HG03354 (cell line): ENCODE results near the gene HECW1.
"Not testable (repeated sequence)": the region's sequence is repeated elsewhere in the genome, so short reads cannot be mapped to it uniquely, and the experiment has no call there.

ENCODE experiments used
- ATAC-seq: cut with Tn5 transposase; IDR thresholded peaks from one replicate; pipeline ENCODE4 v1.9.1; 2021; ENCODE audit warnings: mild to moderate bottlenecking; ENCODE audit not compliant: unreplicated experiment, poor library complexity, severe bottlenecking

HECW1 gene

GRCh38 chr7:43481902-43482678, 369.6 kb downstream of the HECW1 start:
- no peak for ATAC-seq

GRCh38 chr7:43482679-43483252, 370.3 kb downstream of the HECW1 start:
- no peak for ATAC-seq

- ATAC-seq = no peak
These were observed 372.4 kb downstream of the HECW1 start for GRCh38 chr7:43484678-43485395.

GRCh38 chr7:43485580-43485979, 373.1 kb downstream of the HECW1 start:
- no peak for ATAC-seq

- not testable (repeated sequence) for ATAC-seq
These were observed 373.6 kb downstream of the HECW1 start for GRCh38 chr7:43486008-43486407.

GRCh38 chr7:43486634-43487033, 374.2 kb downstream of the HECW1 start:
- ATAC-seq = no peak

GRCh38 chr7:43487731-43488073, 375.3 kb downstream of the HECW1 start:
- no peak for ATAC-seq

GRCh38 chr7:43489257-43489656, 376.8 kb downstream of the HECW1 start:
- ATAC-seq = no peak

- no peak for ATAC-seq
These were observed 377.6 kb downstream of the HECW1 start for GRCh38 chr7:43490016-43490415.

- ATAC-seq = no peak
These were observed 378.7 kb downstream of the HECW1 start for GRCh38 chr7:43491123-43491522.

GRCh38 chr7:43491984-43492383, 379.5 kb downstream of the HECW1 start:
- ATAC-seq = no peak

GRCh38 chr7:43492896-43493295, 380.4 kb downstream of the HECW1 start:
- no peak for ATAC-seq

GRCh38 chr7:43495572-43495971, 383.1 kb downstream of the HECW1 start:
- ATAC-seq = no peak

- ATAC-seq = no peak
These were observed 384.1 kb downstream of the HECW1 start for GRCh38 chr7:43496596-43496995.

GRCh38 chr7:43501870-43502269, 389.4 kb downstream of the HECW1 start:
- ATAC-seq = no peak

- ATAC-seq = no peak
These were observed 390.5 kb downstream of the HECW1 start for GRCh38 chr7:43502941-43503340.

GRCh38 chr7:43505412-43505811, 393.0 kb downstream of the HECW1 start:
- ATAC-seq = no peak

GRCh38 chr7:43506460-43506859, 394.0 kb downstream of the HECW1 start:
- ATAC-seq = no peak

- no peak for ATAC-seq
These were observed 396.0 kb downstream of the HECW1 start for GRCh38 chr7:43508461-43508860.

GRCh38 chr7:43509906-43510305, 397.5 kb downstream of the HECW1 start:
- no peak for ATAC-seq

- no peak for ATAC-seq
These were observed 398.6 kb downstream of the HECW1 start for GRCh38 chr7:43511029-43511428.
